GM19395 (cell line): ENCODE results near the gene TMEM31.
"Not testable (repeated sequence)": the region's sequence is repeated elsewhere in the genome, so short reads cannot be mapped to it uniquely, and the experiment has no call there.

Experiments
- ATAC-seq: cut with Tn5 transposase; IDR thresholded peaks from one replicate; pipeline ENCODE4 v1.9.1; 2021; ENCODE audit warnings: mild to moderate bottlenecking, moderate library complexity; ENCODE audit not compliant: unreplicated experiment

Gene TMEM31

GRCh38 chrX:103722505-103722904 lies 11.8 kb downstream of the TMEM31 start:
- ATAC-seq, result no peak

GRCh38 chrX:103726477-103726876 lies 15.8 kb downstream of the TMEM31 start:
- ATAC-seq, result no peak

- no peak for ATAC-seq
Observed at GRCh38 chrX:103727115-103727514, 16.4 kb downstream of the TMEM31 start.

- ATAC-seq, result no peak
Observed at GRCh38 chrX:103729015-103729414, 18.3 kb downstream of the TMEM31 start.

GRCh38 chrX:103730147-103730795 lies 19.6 kb downstream of the TMEM31 start:
- no peak for ATAC-seq

GRCh38 chrX:103730796-103731493 lies 20.2 kb downstream of the TMEM31 start:
- no peak for ATAC-seq

- no peak for ATAC-seq
Observed at GRCh38 chrX:103733017-103733416, 22.3 kb downstream of the TMEM31 start.

- no peak for ATAC-seq
Observed at GRCh38 chrX:103734125-103734760, 23.5 kb downstream of the TMEM31 start.

- no peak for ATAC-seq
Observed at GRCh38 chrX:103737696-103738095, 27.0 kb downstream of the TMEM31 start.

GRCh38 chrX:103739421-103739820 lies 28.7 kb downstream of the TMEM31 start:
- ATAC-seq, result no peak

- no peak for ATAC-seq
Observed at GRCh38 chrX:103741879-103742278, 31.2 kb downstream of the TMEM31 start.

GRCh38 chrX:103742339-103742738 lies 31.6 kb downstream of the TMEM31 start:
- no peak for ATAC-seq

GRCh38 chrX:103747163-103747562 lies 36.5 kb downstream of the TMEM31 start:
- no peak for ATAC-seq

GRCh38 chrX:103754401-103754800 lies 43.7 kb downstream of the TMEM31 start:
- no peak for ATAC-seq

GRCh38 chrX:103756736-103757135 lies 46.0 kb downstream of the TMEM31 start:
- no peak for ATAC-seq

GRCh38 chrX:103758555-103758954 lies 47.8 kb downstream of the TMEM31 start:
- ATAC-seq, result no peak

- ATAC-seq, result not testable (repeated sequence)
Observed at GRCh38 chrX:103763541-103763940, 52.8 kb downstream of the TMEM31 start.
